Measurements from ENCODE around the gene FSTL4.
A peak's percentile ranks its signal among the peaks of the same experiment; 100 is the strongest.

FSTL4 gene

GRCh38 chr5:133426264-133426663 is 186.1 kb downstream of the FSTL4 start:
- DNase-seq (ENCODE audit: low read depth), result no peak

- DNase-seq (ENCODE audit: low read depth), result no peak
Observed at GRCh38 chr5:133425764-133426163, 186.6 kb downstream of the FSTL4 start.

DNA sequence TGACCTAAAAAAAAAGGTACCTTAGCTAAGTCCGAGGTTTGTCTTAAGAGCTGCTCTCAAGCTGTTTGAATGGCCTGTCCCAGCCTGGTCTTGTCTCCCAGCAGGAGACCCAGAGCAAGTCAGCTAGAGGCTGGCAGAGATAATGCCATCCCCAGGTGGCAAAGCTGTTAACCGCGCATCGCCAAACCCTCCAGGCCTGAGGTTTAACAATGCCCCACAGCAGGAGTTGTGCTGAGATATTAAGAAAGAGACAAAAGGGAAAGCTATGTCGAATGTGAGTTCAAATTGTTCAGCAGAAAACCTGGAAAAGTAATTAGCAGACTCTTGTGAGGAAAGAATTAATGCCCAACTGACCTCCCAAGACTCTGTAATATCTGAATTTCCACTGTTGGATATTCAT is 187.1 kb downstream of the FSTL4 start:
- DNase-seq (ENCODE audit: low read depth), result no peak

DNA sequence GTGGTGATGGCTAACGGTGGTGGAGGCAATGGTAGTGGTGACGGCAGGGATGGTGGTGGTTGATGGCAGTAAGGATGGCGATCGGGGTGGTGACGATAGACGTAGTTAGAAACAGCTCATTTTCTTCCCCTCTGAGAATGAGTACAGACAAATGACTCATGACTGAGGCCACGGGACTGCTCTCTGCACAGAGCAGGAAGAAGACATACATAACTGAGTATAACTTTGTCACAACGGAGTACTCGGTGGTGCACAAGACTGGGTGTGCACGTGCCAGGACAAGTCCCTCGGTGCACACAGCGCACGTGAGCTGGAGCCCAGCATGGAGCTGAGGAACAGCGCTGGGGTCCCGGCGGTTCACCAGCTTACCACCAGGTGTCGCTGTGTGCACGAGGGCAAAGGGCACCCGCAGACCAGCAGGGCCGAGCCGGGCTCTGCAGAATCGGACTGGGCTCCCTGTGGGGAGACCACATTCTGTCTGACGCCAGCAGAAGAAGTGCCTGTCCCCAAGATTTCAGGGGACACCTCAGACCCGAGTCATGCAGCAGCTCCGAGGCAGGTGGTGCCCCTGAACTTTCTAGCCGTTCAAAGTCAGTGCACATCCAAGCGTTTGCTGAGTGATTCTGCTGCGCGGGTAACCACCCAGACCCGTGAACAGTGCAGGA is 188.6 kb downstream of the FSTL4 start:
- DNase-seq (ENCODE audit: low read depth), result peak; percentile 56

DNA sequence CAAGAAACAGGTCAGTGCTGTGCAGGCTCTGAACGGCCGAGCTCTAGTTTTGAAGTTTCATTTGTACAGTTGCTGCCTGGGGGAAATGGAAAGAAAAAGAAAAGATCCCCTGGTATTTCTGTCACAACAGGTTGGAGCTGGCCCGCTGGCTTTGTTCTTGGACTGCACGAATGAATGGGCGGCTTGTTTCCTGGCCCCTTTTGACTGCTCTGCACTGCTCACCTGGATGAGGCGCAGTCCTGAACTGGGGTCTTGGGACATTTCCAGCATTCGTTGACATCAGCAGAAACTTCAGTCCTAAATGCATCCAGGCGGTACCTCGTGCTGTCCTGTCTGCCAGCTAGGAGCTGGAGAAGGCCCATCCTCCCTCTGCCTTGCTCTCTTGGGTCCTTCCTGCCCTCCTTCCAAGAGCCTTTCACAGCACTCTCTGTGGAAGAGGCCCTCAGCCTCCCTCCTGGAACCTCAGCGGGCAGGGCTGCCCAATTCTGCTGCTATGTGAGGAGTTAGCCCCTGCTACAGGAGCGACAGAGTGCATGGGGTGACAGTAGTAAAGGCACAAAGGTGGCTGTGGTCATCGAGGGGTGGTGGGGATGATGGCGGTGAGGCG is 189.2 kb downstream of the FSTL4 start:
- no peak for DNase-seq (ENCODE audit: low read depth)

- DNase-seq (ENCODE audit: low read depth), result no peak
Observed at GRCh38 chr5:133421806-133422205, 190.5 kb downstream of the FSTL4 start.

DNA sequence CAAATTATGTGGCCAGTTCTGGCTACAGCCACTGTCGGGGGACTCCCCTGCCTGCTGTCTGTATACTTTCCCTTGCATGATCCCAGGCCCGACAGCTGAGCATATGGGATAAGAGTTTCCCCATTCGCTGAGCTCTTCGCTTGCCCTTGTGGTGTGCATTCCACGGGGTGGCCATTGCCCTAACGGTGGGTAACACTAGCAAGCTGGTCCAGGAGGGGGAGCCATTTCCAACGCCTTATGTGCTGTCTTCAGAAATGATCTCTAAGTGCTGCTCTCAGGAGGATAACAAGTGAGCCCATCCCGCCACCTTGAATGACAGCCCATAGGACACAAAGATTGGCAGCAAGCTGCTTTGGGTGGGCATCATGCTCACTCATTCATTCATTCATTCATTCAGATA is 190.9 kb downstream of the FSTL4 start:
- no peak for DNase-seq (ENCODE audit: low read depth)

- DNase-seq (ENCODE audit: low read depth), result no peak
Observed at GRCh38 chr5:133420440-133421301, 191.7 kb downstream of the FSTL4 start.

DNA sequence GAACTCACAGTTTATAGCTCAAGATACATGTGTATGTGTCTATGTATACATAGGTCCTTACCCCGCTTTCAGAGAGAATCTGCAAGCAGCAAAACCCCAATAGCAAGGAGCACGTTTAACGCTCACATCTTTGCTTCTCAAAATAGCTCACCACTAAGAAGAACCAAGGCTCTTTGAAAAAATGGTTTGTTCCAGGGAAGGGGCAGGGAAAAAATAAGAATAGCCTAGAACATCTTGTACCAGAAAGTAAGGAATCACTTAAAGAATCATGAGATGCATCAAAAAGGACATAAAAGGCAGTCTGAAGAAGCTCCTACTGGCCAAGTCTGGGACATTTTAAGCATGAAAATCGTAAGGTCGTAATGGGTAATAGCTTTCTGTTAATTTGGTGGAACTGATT is 196.4 kb downstream of the FSTL4 start:
- DNase-seq (ENCODE audit: low read depth), result no peak

- DNase-seq (ENCODE audit: low read depth), result no peak
Observed at GRCh38 chr5:133415506-133415905, 196.8 kb downstream of the FSTL4 start.

DNA sequence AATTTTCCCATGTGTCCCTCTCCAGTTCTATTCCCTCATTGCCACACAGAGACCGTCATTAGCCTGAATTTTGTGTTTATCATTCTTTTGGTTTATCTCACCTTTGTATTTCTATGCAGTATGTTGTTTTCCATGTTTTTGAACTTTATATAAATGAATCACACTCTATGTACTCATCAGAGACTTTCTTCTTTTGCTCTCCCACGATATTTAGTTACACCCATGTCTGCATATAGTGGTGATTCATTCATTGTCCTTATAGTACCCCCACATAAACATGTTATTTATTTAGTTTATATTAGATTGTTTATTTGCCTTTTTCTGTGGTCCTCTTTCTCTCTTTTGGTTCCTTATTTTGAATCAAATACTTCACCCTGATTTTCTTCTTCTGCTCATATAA is 199.7 kb downstream of the FSTL4 start:
- no peak for DNase-seq (ENCODE audit: low read depth)

DNA sequence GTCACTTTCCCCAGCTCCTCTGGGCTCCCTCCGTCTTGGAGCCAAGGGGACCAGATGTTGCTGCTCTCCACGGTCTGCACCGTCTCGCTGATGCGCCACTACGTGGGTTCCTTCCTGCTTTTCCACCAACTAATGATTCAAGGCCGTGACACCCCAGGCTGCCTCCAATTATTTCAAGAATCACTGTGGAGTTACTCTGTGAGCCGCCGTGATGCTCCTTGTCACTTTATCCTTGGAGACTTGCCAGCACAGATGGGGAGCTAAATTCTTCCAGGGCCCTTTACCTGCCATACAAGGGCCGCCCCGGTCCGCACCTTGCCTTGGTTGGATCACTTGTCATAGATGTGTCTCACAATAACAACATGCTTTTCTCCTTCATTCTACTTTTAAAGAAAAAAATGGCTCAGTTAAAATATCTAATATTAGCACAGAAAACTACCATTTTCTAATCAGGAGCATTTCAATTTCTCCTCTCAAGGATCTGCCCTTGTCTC is 202.0 kb downstream of the FSTL4 start:
- no peak for DNase-seq (ENCODE audit: low read depth)

DNA sequence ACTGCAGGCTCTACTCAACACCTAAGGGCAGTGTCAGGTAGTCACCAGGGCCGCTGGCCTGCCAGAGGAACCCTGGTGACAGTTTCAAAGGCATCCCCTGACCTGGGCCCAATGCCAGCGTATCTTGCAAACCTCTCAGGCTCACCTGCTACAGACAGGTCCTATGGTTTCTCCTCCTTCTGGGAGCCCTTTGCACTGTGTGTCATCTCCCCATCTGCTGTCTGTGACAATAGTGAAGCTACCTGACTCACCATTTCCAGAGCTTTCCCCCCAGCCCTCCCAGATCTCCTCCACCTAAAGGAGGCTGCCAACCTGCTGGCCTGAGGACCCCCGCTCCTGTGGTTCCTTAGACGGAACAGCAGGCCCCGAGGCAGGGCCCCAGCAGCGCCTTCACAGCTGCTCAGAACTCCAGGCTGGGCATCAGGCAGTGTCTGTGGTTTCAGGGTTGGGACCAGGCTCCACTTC is 203.1 kb downstream of the FSTL4 start:
- no peak for DNase-seq (ENCODE audit: low read depth)

DNA sequence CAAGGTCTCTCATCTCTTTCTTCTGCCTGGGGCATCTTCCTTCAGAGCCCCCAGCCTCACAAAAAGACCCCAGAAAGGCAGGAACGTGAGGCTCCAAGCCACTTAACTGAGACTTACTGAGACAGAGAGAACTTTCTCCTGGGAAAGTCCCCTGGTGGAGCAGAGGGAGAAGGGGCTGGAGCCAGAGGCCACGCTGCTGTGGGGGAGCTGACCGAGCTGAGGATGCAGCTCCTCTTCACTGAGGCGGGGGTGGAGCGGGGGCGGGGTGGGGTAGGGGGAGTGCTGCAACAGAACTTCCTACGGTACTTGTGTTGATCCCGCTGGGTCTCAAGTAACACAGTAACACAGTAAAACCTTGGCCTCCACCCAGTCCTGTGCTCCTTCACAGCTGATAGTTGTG is 204.0 kb downstream of the FSTL4 start:
- no peak for DNase-seq (ENCODE audit: low read depth)

GRCh38 chr5:133406977-133407632 is 205.2 kb downstream of the FSTL4 start:
- DNase-seq (ENCODE audit: low read depth), result no peak

- DNase-seq (ENCODE audit: low read depth), result no peak
Observed at GRCh38 chr5:133406208-133406976, 205.9 kb downstream of the FSTL4 start.

DNA sequence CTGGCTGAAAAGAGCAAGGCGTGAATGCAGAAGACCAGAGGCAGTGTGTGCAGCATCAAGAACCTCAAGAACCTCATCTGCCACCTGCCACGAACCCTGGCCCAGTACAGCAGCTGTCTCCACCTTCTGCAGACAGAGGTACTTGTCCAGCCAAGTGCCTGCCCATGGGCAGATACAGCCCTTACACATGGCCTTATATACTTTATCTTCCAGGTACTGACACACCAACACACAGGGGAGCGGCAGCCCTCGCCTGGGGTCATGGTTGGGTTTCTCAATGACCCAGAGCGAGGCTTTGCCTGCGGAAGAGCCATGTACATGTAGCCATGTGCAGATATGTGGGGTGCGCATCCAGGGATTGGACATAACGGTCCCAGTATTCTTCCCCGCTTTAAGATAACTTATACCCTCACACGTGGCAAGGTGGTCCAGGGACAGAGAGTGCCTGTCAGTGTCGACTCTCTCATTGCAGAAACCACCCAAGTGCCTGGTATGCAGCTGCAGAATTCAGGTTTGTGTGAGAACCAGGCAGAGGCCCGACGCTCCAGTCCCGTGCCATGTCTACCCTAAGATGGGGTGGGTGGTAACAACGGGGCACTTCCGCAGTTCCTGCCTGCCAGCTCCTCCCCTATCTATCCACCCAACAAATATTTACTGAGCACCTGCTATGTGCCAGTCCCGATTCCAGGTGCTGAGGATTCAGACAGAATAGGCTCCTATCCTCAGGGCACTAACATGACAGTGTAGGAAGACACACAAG is 206.9 kb downstream of the FSTL4 start:
- DNase-seq (ENCODE audit: low read depth), result no peak

- DNase-seq (ENCODE audit: low read depth), result no peak
Observed at GRCh38 chr5:133404724-133405123, 207.6 kb downstream of the FSTL4 start.

GRCh38 chr5:133403741-133404364 is 208.5 kb downstream of the FSTL4 start:
- no peak for DNase-seq (ENCODE audit: low read depth)

- no peak for DNase-seq (ENCODE audit: low read depth)
Observed at GRCh38 chr5:133402775-133403174, 209.6 kb downstream of the FSTL4 start.
